ENCODE results near the gene MRPS10.

- TF ChIP-seq TAF1 (conservative IDR thresholded peaks at IDR 0.05) (no peak), RAD21 (IDR thresholded peaks at IDR 0.05) (no peak), ZBTB33 (IDR thresholded peaks at IDR 0.05) (no peak), REST (IDR thresholded peaks at IDR 0.05) (no peak), CTCF (IDR thresholded peaks at IDR 0.05; ENCODE audit: low read depth, low read length, missing input control) (no peak), RXRA (IDR thresholded peaks at IDR 0.05) (no peak), GABPA (IDR thresholded peaks at IDR 0.05 in 1 of 2, conservative IDR thresholded peaks at IDR 0.05 in 1 of 2) (no peak), ATF3 (IDR thresholded peaks at IDR 0.05) (no peak), HNF4A (conservative IDR thresholded peaks at IDR 0.05) (no peak), YY1 (IDR thresholded peaks at IDR 0.05) (no peak)
Measured at GRCh38 chr6:42236030-42236429, 18.4 kb upstream of the MRPS10 start.
